ENCODE data around the gene TUNAR. TPM values are rescaled to one million over a fixed set of nuclear protein-coding genes. Genes with fewer than 3 reads are reported as not detected.

TUNAR gene
- total RNA-seq, 1 donor from 2014 or later: not detected

GRCh38 chr14:95871531-95871930 lies 5.1 kb upstream of the TUNAR start:
- no peak for DNase-seq (ENCODE audit: low spot score)

- no peak for DNase-seq (ENCODE audit: low spot score)
These were observed 3.9 kb upstream of the TUNAR start for GRCh38 chr14:95872777-95873176.

GRCh38 chr14:95875831-95876760 lies 536 bp upstream of the TUNAR start:
- DNase-seq (ENCODE audit: low spot score): no peak

GRCh38 chr14:95877633-95878032 lies 1.0 kb downstream of the TUNAR start:
- DNase-seq (ENCODE audit: low spot score): no peak

- DNase-seq (ENCODE audit: low spot score): no peak
These were observed 7.7 kb downstream of the TUNAR start for GRCh38 chr14:95884377-95884776.

- DNase-seq (ENCODE audit: low spot score): no peak
These were observed 8.6 kb downstream of the TUNAR start for GRCh38 chr14:95885278-95885677.

GRCh38 chr14:95885866-95886265 lies 9.2 kb downstream of the TUNAR start:
- DNase-seq (ENCODE audit: low spot score): no peak

- DNase-seq (ENCODE audit: low spot score): no peak
These were observed 9.9 kb downstream of the TUNAR start for GRCh38 chr14:95886366-95887056.

GRCh38 chr14:95887351-95887750 lies 10.7 kb downstream of the TUNAR start:
- DNase-seq (ENCODE audit: low spot score): no peak

GRCh38 chr14:95889236-95889979 lies 12.8 kb downstream of the TUNAR start:
- no peak for DNase-seq (ENCODE audit: low spot score)

- no peak for DNase-seq (ENCODE audit: low spot score)
These were observed 15.1 kb downstream of the TUNAR start for GRCh38 chr14:95891742-95892141.

- no peak for DNase-seq (ENCODE audit: low spot score)
These were observed 15.5 kb downstream of the TUNAR start for GRCh38 chr14:95892142-95892541.

GRCh38 chr14:95895720-95896119 lies 19.1 kb downstream of the TUNAR start:
- DNase-seq (ENCODE audit: low spot score): no peak

- no peak for DNase-seq (ENCODE audit: low spot score)
These were observed 20.0 kb downstream of the TUNAR start for GRCh38 chr14:95896498-95897135.

- no peak for DNase-seq (ENCODE audit: low spot score)
These were observed 20.6 kb downstream of the TUNAR start for GRCh38 chr14:95897280-95897679.

GRCh38 chr14:95901054-95901453 lies 24.4 kb downstream of the TUNAR start:
- DNase-seq (ENCODE audit: low spot score): no peak

GRCh38 chr14:95902273-95902826 lies 25.7 kb downstream of the TUNAR start:
- no peak for DNase-seq (ENCODE audit: low spot score)

- no peak for DNase-seq (ENCODE audit: low spot score)
These were observed 26.5 kb downstream of the TUNAR start for GRCh38 chr14:95903165-95903564.

GRCh38 chr14:95903616-95904107 lies 27.0 kb downstream of the TUNAR start:
- no peak for DNase-seq (ENCODE audit: low spot score)

GRCh38 chr14:95906591-95906990 lies 30.0 kb downstream of the TUNAR start:
- no peak for DNase-seq (ENCODE audit: low spot score)

GRCh38 chr14:95910628-95911027 lies 34.0 kb downstream of the TUNAR start:
- no peak for DNase-seq (ENCODE audit: low spot score)

All from mesenteric fat pad (tissue), 1 donor.